Natural killer cell (primary cell): ENCODE results near the gene FKBP4. TPM values are rescaled to one million over a fixed set of nuclear protein-coding genes. Genes with fewer than 3 reads are reported as not detected.

Experiments
- ATAC-seq, 3 donors: fragments of 150-1000 bp in 2 of 3; fragments of 200-7000 bp in 1 of 3; cut with Tn5 transposase; 1 replicate in 1 of 3; 2 replicates in 2 of 3; pipeline ENCODE4 v1.10.0; 2021; ENCODE audit warnings: mild to moderate bottlenecking in 2 of 3, moderate library complexity in 2 of 3
- DNase-seq, 2 donors: peaks; one replicate each; pipeline versions ENCODE4 v3.0.0 to v3.0.0-alpha.2; 2013 to 2021; ENCODE audit warnings: mixed read lengths in 1 of 2
- H3K27ac ChIP-seq: one replicate; pipeline ENCODE4 v1.5.1; 2013; ENCODE audit warnings: mild to moderate bottlenecking, low read length
- H3K27me3 ChIP-seq: one replicate; pipeline ENCODE4 v1.6.1; 2013; ENCODE audit warnings: low read length; ENCODE audit not compliant: control insufficient read depth, insufficient read depth
- H3K36me3 ChIP-seq: one replicate; pipeline ENCODE4 v1.6.1; 2013; ENCODE audit warnings: low read length; ENCODE audit not compliant: control insufficient read depth, insufficient read depth
- H3K4me1 ChIP-seq: one replicate; pipeline ENCODE4 v1.6.1; 2013; ENCODE audit warnings: low read length; ENCODE audit not compliant: control insufficient read depth, insufficient read depth
- H3K4me3 ChIP-seq: one replicate; pipeline ENCODE4 v1.5.1; 2013; ENCODE audit warnings: low read length
- H3K9me3 ChIP-seq: one replicate; pipeline ENCODE4 v1.6.1; 2013; ENCODE audit warnings: low read length; ENCODE audit not compliant: control insufficient read depth, insufficient read depth
- H3K27ac Mint-ChIP-seq, 2 donors: one replicate each; pipeline ENCODE4 v1.8.0; 2022; ENCODE audit warnings: mild to moderate bottlenecking in 2 of 2, mixed read lengths in 2 of 2, moderate library complexity in 1 of 2
- H3K27me3 Mint-ChIP-seq, 2 donors: one replicate each; pipeline ENCODE4 v1.8.0; 2022; ENCODE audit warnings: low read depth in 2 of 2, mixed read lengths in 2 of 2
- H3K36me3 Mint-ChIP-seq: one replicate; pipeline ENCODE4 v1.8.0; 2022; ENCODE audit warnings: mixed read lengths
- H3K4me1 Mint-ChIP-seq, 2 donors: one replicate each; pipeline ENCODE4 v1.8.0; 2022; ENCODE audit warnings: mixed read lengths in 2 of 2
- H3K4me3 Mint-ChIP-seq: one replicate; pipeline ENCODE4 v1.8.0; 2022; ENCODE audit warnings: mild to moderate bottlenecking, moderate library complexity, mixed read lengths
- H3K9me3 Mint-ChIP-seq, 2 donors: one replicate each; pipeline ENCODE4 v1.8.0; 2022; ENCODE audit warnings: mixed read lengths in 2 of 2
- WGBS: methylation state at CpG from one replicate; pipeline ENCODE4 v1.1.7; 2013; ENCODE audit warnings: missing lambda C conversion rate; ENCODE audit not compliant: insufficient coverage; 5-methylcytosine and 5-hydroxymethylcytosine counted together
- intact Hi-C: fragments of 100-400 bp; cut with micrococcal nuclease; formaldehyde crosslinking; loops from one replicate; pipeline ENCODE4 v1.14.2; 2022
- total RNA-seq, 4 donors: library from RNA; stranded (reverse); fragments of 120-200 nt in 1 of 4; gene quantifications; one replicate each; pipeline versions ENCODE4 v1.2.3 to v1.2.4, GENCODE V29; 2013 to 2022
- TF ChIP-seq, protein P1 (sequence below): fragments of 200-600 bp; IDR thresholded peaks from one replicate; pipeline ENCODE4 v1.8.0; 2022; ENCODE audit warnings: antibody characterized with exemption

FKBP4 gene
- total RNA-seq, 3 donors from 2014 or later (not counting 1 experiment from before 2014, with no cell fraction given), result 28.1 to 43.0 (median 29.6) TPM

DNA sequence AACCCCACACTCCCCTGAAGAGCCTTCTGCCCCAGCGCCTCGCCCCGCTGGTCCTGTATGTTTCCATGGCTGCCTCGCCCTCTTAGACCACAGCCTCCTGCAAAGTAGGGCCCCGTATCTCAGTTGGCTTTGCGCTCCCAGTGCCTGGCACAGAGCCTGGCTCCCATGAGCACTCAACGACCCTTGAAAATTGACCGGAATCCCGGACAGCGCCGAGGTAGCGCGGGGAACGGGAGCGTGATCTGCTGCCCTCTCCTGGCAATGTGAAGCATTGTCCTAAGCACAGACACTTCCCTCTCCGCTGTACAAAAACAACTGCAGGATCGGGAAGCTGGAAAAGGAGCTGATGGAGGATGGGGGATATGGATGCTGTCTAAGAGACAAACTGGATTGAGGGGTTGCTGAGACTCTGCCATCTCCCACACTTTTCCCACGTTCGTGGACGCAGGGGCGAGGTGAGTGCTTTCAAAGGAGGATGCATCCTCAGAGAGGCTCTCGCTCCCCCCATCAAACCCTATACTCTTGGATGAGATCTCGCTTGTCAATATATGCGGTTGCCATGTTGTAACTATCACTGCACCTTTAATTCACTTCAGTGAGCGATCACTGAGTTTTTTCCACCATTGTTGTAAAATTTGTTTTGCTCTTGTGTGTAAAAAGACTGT, 10.7 kb upstream of the FKBP4 start:
- TF ChIP-seq, protein P1, sequence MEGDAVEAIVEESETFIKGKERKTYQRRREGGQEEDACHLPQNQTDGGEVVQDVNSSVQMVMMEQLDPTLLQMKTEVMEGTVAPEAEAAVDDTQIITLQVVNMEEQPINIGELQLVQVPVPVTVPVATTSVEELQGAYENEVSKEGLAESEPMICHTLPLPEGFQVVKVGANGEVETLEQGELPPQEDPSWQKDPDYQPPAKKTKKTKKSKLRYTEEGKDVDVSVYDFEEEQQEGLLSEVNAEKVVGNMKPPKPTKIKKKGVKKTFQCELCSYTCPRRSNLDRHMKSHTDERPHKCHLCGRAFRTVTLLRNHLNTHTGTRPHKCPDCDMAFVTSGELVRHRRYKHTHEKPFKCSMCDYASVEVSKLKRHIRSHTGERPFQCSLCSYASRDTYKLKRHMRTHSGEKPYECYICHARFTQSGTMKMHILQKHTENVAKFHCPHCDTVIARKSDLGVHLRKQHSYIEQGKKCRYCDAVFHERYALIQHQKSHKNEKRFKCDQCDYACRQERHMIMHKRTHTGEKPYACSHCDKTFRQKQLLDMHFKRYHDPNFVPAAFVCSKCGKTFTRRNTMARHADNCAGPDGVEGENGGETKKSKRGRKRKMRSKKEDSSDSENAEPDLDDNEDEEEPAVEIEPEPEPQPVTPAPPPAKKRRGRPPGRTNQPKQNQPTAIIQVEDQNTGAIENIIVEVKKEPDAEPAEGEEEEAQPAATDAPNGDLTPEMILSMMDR, result peak; percentile 86
- Histone ChIP-seq H3K4me3 (no peak overlapping the region), H3K4me1 (peaks cover 7% of the 10 kb centered on the region), H3K36me3 (no peaks in the 10 kb centered on the region), H3K27me3 (no peaks in the 10 kb centered on the region), H3K9me3 (no peaks in the 10 kb centered on the region), H3K27ac (no peak overlapping the region)
- Mint-ChIP-seq H3K36me3 (no peaks in the 10 kb centered on the region), H3K4me1 (peaks cover 7% of the 10 kb centered on the region in 2 donors), H3K27me3 (peaks cover 22 to 26% of the 10 kb centered on the region in 2 donors), H3K27ac (no peak overlapping the region), H3K9me3 (no peaks in the 10 kb centered on the region), H3K4me3 (peak overlapping the region; percentile 65)
- intact Hi-C loops, result loop anchor here (1.0 kb wide), 1 partner anchor 101 kb away; no protein-coding TSS in a partner anchor
- ATAC-seq, result peak; percentile 86 to 95 (median 95)
- WGBS, result 15% methylated on average over 22 of the region's 25 CpGs
- peak; percentile 27 to 76 for DNase-seq

DNA sequence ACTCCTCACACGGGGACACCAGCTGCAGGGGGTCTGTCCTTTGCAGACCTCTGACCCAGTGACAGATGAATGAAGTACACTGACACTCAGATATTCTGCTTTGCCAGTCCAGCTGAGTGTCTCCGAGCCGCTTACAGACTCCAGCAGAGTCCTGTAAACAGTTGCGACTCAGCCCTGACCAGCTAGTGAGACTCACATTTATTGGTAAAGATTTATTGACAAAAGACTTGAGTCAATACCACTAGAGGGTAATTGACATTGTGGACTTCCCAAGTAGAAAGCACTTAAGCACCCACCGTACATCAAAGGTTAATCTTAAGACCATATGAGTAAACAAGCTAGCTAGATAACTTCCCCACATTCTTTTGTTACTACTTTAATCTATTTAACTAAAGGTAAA, 9.8 kb upstream of the FKBP4 start:
- Histone ChIP-seq H3K27me3 (no peaks in the 10 kb centered on the region), H3K4me1 (peaks cover 7% of the 10 kb centered on the region), H3K9me3 (no peaks in the 10 kb centered on the region), H3K27ac (no peak overlapping the region), H3K36me3 (no peaks in the 10 kb centered on the region), H3K4me3 (no peak overlapping the region)
- WGBS, result 92% methylated on average over 5 of the region's 5 CpGs
- DNase-seq (no peak), ATAC-seq (no peak)
- Mint-ChIP-seq H3K27ac (no peak overlapping the region), H3K9me3 (no peaks in the 10 kb centered on the region), H3K27me3 (peaks cover 22 to 26% of the 10 kb centered on the region in 2 donors), H3K4me3 (no peak overlapping the region), H3K4me1 (peaks cover 7% of the 10 kb centered on the region in 2 donors), H3K36me3 (no peaks in the 10 kb centered on the region)
- intact Hi-C loops, result no loop called here
- TF ChIP-seq, protein P1, result no peak

DNA sequence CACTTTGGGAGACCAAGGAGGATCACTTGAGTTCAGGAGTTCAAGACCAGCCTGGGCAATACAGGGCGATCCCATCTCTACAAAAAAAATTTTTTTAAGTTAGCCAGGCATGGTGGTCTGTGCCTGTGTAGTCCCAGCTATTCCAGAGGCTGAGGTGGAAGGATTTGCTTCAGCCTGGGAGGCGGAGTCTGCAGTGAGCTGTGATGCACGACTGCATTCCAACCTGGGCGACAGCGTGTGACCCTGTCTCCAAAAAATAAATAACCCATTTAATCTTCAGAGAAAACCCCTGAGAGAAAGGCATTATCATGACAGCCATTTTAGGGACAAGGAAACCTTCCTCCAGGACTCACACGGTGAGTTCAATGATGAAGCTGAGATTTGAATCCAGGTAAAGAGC, 3.7 kb upstream of the FKBP4 start:
- H3K4me3 ChIP-seq, result no peak overlapping the region
- WGBS, result 93% methylated on average over 6 of the region's 6 CpGs
- intact Hi-C loops, result no loop called here
- no peak overlapping the region for H3K27ac Mint-ChIP-seq
- H3K4me1 ChIP-seq, result peaks cover 11% of the 10 kb centered on the region
- peaks cover 2 to 3% of the 10 kb centered on the region in 2 donors for H3K4me1 Mint-ChIP-seq
- H3K27me3 Mint-ChIP-seq, result peaks cover 0 to 4% of the 10 kb centered on the region in 2 donors
- H3K36me3 ChIP-seq, result no peaks in the 10 kb centered on the region
- TF ChIP-seq, protein P1, result no peak
- H3K9me3 ChIP-seq, result no peaks in the 10 kb centered on the region
- H3K9me3 Mint-ChIP-seq, result no peaks in the 10 kb centered on the region
- H3K27ac ChIP-seq, result no peak overlapping the region
- no peaks in the 10 kb centered on the region for H3K36me3 Mint-ChIP-seq
- ATAC-seq (no peak), DNase-seq (no peak)
- no peak overlapping the region for H3K4me3 Mint-ChIP-seq
- no peaks in the 10 kb centered on the region for H3K27me3 ChIP-seq
